B cell (primary cell): Measurements from ENCODE around the gene TBC1D4. TPM values are rescaled to one million over a fixed set of nuclear protein-coding genes. Genes with fewer than 3 reads are reported as not detected.

ENCODE experiments used
- ATAC-seq: fragments of 200-7000 bp; cut with Tn5 transposase; one replicate; pipeline ENCODE4 v1.10.0; 2021; ENCODE audit warnings: low read depth, mild to moderate bottlenecking, moderate number of reproducible peaks, moderate library complexity
- CTCF ChIA-PET: fragments of 350-600 bp; sonication (Branson Sonifier 250); formaldehyde crosslinking; loops from one replicate; lab custom pipeline; 2021; ENCODE audit warnings: antibody characterized with exemption, inconsistent platforms; lab: Charles Lee
- POLR2A ChIA-PET: fragments of 350-600 bp; sonication (Branson Sonifier 250); formaldehyde crosslinking; loops from one replicate; lab custom pipeline; 2021; ENCODE audit warnings: antibody characterized with exemption; lab: Charles Lee
- DNase-seq: peaks from one replicate; pipeline ENCODE4 v3.0.0; 2013
- H2AFZ ChIP-seq: 2 replicates; pipeline ENCODE4 v1.6.1; 2012; ENCODE audit warnings: mild to moderate bottlenecking, low read depth, low read length; ENCODE audit not compliant: insufficient read depth, poor library complexity, severe bottlenecking
- H3K27ac ChIP-seq, 2 donors: 1 replicate in 1 of 2; 2 replicates in 1 of 2; pipeline ENCODE4 v1.5.1; 2012 to 2013; ENCODE audit warnings: low read length in 2 of 2, mild to moderate bottlenecking in 2 of 2, moderate library complexity in 1 of 2
- H3K27me3 ChIP-seq, 4 experiments: fragments of 200-600 bp in 1 of 4; sonication (generic) in 1 of 4; replicated peaks in 1 of 4; 1 replicate in 2 of 4; 2 replicates in 2 of 4; pipeline versions ENCODE4 v1.6.1 to v1.7.0; 2013 to 2016; ENCODE audit warnings: low read length in 3 of 4, mild to moderate bottlenecking in 2 of 4, mixed read lengths in 1 of 4, moderate library complexity in 1 of 4; ENCODE audit not compliant: insufficient read depth in 4 of 4, control insufficient read depth in 3 of 4; ENCODE audit errors: control extremely low read depth in 1 of 4
- H3K36me3 ChIP-seq, 2 experiments: replicated peaks in 1 of 2; 1 replicate in 1 of 2; 2 replicates in 1 of 2; pipeline versions ENCODE4 v1.6.1 to v1.7.1; 2013; ENCODE audit warnings: low read length in 1 of 2; ENCODE audit not compliant: insufficient read depth in 2 of 2, control insufficient read depth in 1 of 2; ENCODE audit errors: control extremely low read depth in 1 of 2, extremely low read depth in 1 of 2
- H3K4me1 ChIP-seq, 2 donors: fragments of 200-600 bp in 1 of 2; sonication (generic) in 1 of 2; 1 replicate in 1 of 2; 2 replicates in 1 of 2; pipeline versions ENCODE4 v1.5.1 to v1.6.1; 2013 to 2017; ENCODE audit warnings: low read length in 2 of 2; ENCODE audit not compliant: control insufficient read depth in 2 of 2, insufficient read depth in 2 of 2
- H3K4me2 ChIP-seq: replicated peaks from 2 replicates; pipeline ENCODE3; 2012; ENCODE audit warnings: mild to moderate bottlenecking, low read depth, low read length; ENCODE audit not compliant: poor library complexity, severe bottlenecking
- H3K4me3 ChIP-seq, 5 experiments: fragments of 200-600 bp in 1 of 5; sonication (generic) in 1 of 5; 1 replicate in 3 of 5; 2 replicates in 2 of 5; pipeline versions ENCODE4 v1.5.1 to v1.7.0; 2011 to 2016; ENCODE audit warnings: low read length in 4 of 5, mild to moderate bottlenecking in 4 of 5, low read depth in 2 of 5, control low read depth in 1 of 5, moderate library complexity in 1 of 5; ENCODE audit not compliant: insufficient read depth in 1 of 5; ENCODE audit errors: control extremely low read depth in 1 of 5, extremely low read depth in 1 of 5
- H3K79me2 ChIP-seq: fragments of 200-600 bp; sonication (generic); one replicate; pipeline ENCODE4 v1.6.0; 2016; ENCODE audit warnings: low read length; ENCODE audit not compliant: control insufficient read depth, insufficient read depth
- H3K9ac ChIP-seq: fragments of 200-600 bp; sonication (generic); 2 replicates; pipeline ENCODE4 v1.6.1; 2017; ENCODE audit warnings: mild to moderate bottlenecking, low read length, moderate library complexity
- H3K9me3 ChIP-seq, 3 donors: one replicate each; pipeline versions ENCODE4 v1.6.1 to v1.7.1; 2013; ENCODE audit warnings: low read length in 2 of 3; ENCODE audit not compliant: control insufficient read depth in 2 of 3, insufficient read depth in 1 of 3; ENCODE audit errors: control extremely low read depth in 1 of 3
- H4K20me1 ChIP-seq: 2 replicates; pipeline ENCODE4 v1.6.0; 2012; ENCODE audit warnings: mild to moderate bottlenecking, low read length; ENCODE audit not compliant: insufficient read depth, control insufficient read depth, poor library complexity, severe bottlenecking
- H3K27ac Mint-ChIP-seq: one replicate; pipeline ENCODE4 v1.8.0; 2021; ENCODE audit warnings: mixed read lengths
- H3K27me3 Mint-ChIP-seq: one replicate; pipeline ENCODE4 v1.8.0; 2021; ENCODE audit warnings: mixed read lengths
- H3K4me1 Mint-ChIP-seq: one replicate; pipeline ENCODE4 v1.8.0; 2021; ENCODE audit warnings: mixed read lengths
- H3K4me3 Mint-ChIP-seq: one replicate; pipeline ENCODE4 v1.8.0; 2021; ENCODE audit warnings: mixed read lengths
- H3K9me3 Mint-ChIP-seq: one replicate; pipeline ENCODE4 v1.8.0; 2022; ENCODE audit warnings: mixed read lengths; ENCODE audit not compliant: insufficient read depth
- EZH2 ChIP-seq: IDR thresholded peaks from 2 replicates; pipeline ENCODE4 v1.6.1; 2012; ENCODE audit warnings: borderline replicate concordance, low read depth, mild to moderate bottlenecking, moderate library complexity, low read length; ENCODE audit not compliant: insufficient read depth, poor library complexity, severe bottlenecking
- WGBS: methylation state at CpG from one replicate; pipeline ENCODE4 v1.1.5; 2013; ENCODE audit warnings: missing lambda C conversion rate; ENCODE audit not compliant: insufficient coverage; 5-methylcytosine and 5-hydroxymethylcytosine counted together
- intact Hi-C: fragments of 100-400 bp; cut with micrococcal nuclease; formaldehyde crosslinking; loops from one replicate; pipeline ENCODE4 v1.10.0; 2022
- polyA plus RNA-seq: library from polyadenylated mRNA; depleted of rRNA; stranded (reverse); fragments of >200 nt; gene quantifications from 2 replicates; pipeline ENCODE4 v1.2.3, GENCODE V29; 2012
- total RNA-seq, 2 donors: library from RNA; stranded (reverse); fragments of 120-200 nt in 1 of 2; gene quantifications; 1 replicate in 1 of 2; 2 replicates in 1 of 2; pipeline versions ENCODE4 v1.2.3 to v1.2.4, GENCODE V29; 2013 to 2022
- TF ChIP-seq, protein P1 (sequence below): fragments of 200-600 bp; IDR thresholded peaks from one replicate; pipeline ENCODE4 v1.8.0; 2022; ENCODE audit warnings: antibody characterized with exemption, mild to moderate bottlenecking

Gene TBC1D4
- total and polyA plus RNA-seq, 2 donors (not counting 1 experiment from before 2014, with no cell fraction given), result 1.6 to 3.5 TPM

- Mint-ChIP-seq H3K9me3 (no peaks in the 10 kb centered on the region), H3K4me3 (no peak overlapping the region), H3K27me3 (no peaks in the 10 kb centered on the region), H3K4me1 (no peaks in the 10 kb centered on the region), H3K27ac (no peak overlapping the region)
- H2AFZ ChIP-seq, result no peak overlapping the region
- no peaks in the 10 kb centered on the region for H3K79me2 ChIP-seq
- H4K20me1 ChIP-seq, result no peaks in the 10 kb centered on the region
- no CpG with 5 or more reads among the region's 2 CpGs for WGBS
- intact Hi-C loops, result loop anchor here (10.0 kb wide), 1 partner anchor 1604 kb away; no protein-coding TSS in a partner anchor
- H3K9me3 ChIP-seq, result no peaks in the 10 kb centered on the region
- no peak overlapping the region for H3K4me3 ChIP-seq
- H3K4me2 ChIP-seq, result no peak overlapping the region
- H3K9ac ChIP-seq, result no peak overlapping the region
- CTCF ChIA-PET, result interaction anchor here (1.0 kb wide), 1 partner anchor 12 kb away, joined by 3 read pairs; no protein-coding TSS in a partner anchor
- ATAC-seq (no peak), DNase-seq (no peak)
- H3K4me1 ChIP-seq, result no peaks in the 10 kb centered on the region
- no peaks in the 10 kb centered on the region for H3K27me3 ChIP-seq
- TF ChIP-seq EZH2, result no peak
- TF ChIP-seq, protein P1, sequence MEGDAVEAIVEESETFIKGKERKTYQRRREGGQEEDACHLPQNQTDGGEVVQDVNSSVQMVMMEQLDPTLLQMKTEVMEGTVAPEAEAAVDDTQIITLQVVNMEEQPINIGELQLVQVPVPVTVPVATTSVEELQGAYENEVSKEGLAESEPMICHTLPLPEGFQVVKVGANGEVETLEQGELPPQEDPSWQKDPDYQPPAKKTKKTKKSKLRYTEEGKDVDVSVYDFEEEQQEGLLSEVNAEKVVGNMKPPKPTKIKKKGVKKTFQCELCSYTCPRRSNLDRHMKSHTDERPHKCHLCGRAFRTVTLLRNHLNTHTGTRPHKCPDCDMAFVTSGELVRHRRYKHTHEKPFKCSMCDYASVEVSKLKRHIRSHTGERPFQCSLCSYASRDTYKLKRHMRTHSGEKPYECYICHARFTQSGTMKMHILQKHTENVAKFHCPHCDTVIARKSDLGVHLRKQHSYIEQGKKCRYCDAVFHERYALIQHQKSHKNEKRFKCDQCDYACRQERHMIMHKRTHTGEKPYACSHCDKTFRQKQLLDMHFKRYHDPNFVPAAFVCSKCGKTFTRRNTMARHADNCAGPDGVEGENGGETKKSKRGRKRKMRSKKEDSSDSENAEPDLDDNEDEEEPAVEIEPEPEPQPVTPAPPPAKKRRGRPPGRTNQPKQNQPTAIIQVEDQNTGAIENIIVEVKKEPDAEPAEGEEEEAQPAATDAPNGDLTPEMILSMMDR, result no peak
- H3K36me3 ChIP-seq, result no peaks in the 10 kb centered on the region
- no peak overlapping the region for H3K27ac ChIP-seq
- POLR2A ChIA-PET, result no interaction called here
Observed at GRCh38 chr13:75359266-75359665, 122.7 kb downstream of the TBC1D4 start.

DNA sequence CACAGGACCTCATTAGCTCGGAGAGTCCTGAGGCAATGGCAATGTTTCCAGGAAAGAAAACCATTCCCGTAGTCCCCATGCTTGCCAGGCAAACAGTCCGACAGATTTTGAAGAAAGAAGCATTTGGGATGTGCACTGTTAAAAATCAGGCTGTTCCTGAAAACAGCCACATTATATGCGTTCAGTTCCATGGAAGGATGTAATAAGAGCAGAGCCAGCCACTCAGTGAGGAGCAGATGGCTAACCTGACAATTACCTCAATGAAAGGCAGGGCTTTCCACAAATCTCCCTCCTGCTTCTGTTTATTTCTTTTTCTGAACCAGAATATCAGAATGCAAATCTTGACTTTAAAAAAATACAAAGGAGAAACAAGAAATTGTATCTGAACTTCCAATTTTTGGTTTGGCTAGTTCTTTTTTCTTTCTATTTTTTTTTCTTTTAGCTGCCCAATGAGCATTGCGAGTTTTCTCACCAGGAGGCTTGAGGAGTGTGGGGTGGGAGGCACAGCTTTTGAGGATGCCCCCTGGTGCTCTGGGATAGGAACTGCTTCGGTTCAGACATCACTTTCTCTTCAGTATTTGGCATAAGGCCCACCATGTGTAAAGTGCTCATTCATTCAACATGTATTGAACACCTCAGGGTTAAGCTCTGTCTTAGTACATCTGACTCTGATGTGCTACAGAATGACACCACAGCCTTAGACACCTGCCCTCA, 124.2 kb downstream of the TBC1D4 start:
- Histone ChIP-seq H3K36me3 (no peaks in the 10 kb centered on the region), H4K20me1 (no peaks in the 10 kb centered on the region), H2AFZ (no peak overlapping the region), H3K27me3 (no peaks in the 10 kb centered on the region), H3K79me2 (no peaks in the 10 kb centered on the region), H3K4me2 (no peak overlapping the region), H3K27ac (no peak overlapping the region), H3K4me3 (no peak overlapping the region), H3K9ac (no peak overlapping the region), H3K4me1 (no peaks in the 10 kb centered on the region), H3K9me3 (no peaks in the 10 kb centered on the region)
- intact Hi-C loops, result loop anchor here (10.0 kb wide), 1 partner anchor 1603 kb away; no protein-coding TSS in a partner anchor
- no peaks in the 10 kb centered on the region for H3K27me3 Mint-ChIP-seq
- H3K9me3 Mint-ChIP-seq, result no peaks in the 10 kb centered on the region
- DNase-seq, result peak; percentile 41
- CTCF ChIA-PET, result interaction anchor here (1.7 kb wide), 1 partner anchor 1601 kb away, joined by 6 read pairs; no protein-coding TSS in a partner anchor
- H3K27ac Mint-ChIP-seq, result no peak overlapping the region
- POLR2A ChIA-PET, result no interaction called here
- TF ChIP-seq, protein P1, result peak; percentile 67
- no peak for TF ChIP-seq EZH2
- ATAC-seq, result peak; percentile 81
- no peaks in the 10 kb centered on the region for H3K4me1 Mint-ChIP-seq
- WGBS, result 83% methylated on average over 5 of the region's 6 CpGs
- no peak overlapping the region for H3K4me3 Mint-ChIP-seq
